Activated CD4-positive, alpha-beta T cell treated with anti-CD3 and anti-CD28 coated beads for 24 hours (primary cell): ENCODE measurements around the gene CACFD1.
"Not testable (repeated sequence)": the region's sequence is repeated elsewhere in the genome, so short reads cannot be mapped to it uniquely, and the experiment has no call there.

Experiments
- DNase-seq, 2 donors: peaks; one replicate each; pipeline ENCODE4 v3.0.0-alpha.2; 2020; ENCODE audit warnings: low read depth in 2 of 2

Gene CACFD1

DNA sequence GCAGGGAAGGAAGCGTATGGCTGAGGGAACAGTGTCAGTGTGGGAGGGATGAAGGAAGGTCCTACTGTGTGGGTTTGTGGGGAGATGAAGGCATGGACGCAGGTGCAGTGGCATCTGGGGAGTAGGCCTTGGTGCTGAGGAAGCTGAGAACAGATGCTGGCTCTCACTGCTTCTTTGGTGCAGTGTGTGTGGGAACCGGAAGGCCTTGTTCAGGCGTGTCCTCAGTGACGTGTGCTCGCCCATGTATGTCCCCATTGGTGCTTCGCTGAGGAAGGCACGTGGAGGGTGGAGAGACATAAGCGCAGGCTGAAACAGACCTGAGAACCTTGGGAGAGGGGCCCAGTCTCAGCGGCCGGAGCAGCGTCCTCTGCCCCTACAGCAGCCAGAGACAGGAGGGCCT lies 18.9 kb upstream of the CACFD1 start:
- DNase-seq: no peak

DNA sequence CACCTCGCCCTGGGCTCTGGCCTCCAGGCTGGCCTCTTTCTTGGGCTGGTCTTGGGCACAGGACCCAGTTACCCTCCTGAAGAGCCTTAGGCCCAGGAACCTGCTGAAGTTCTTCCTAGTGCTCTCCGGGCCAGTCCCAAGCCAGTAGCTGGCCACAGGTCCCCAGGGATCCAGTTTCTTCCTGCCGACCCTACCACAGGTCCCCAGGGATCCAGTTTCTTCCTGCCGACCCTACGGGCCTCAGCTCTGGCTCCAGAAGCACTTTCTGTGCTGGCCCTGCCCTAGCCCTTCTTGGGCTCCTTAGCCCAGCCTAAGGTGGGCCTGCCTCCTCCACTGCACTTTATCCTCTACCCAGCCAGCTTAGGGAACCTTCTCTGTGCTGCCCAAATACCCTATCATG lies 18.2 kb upstream of the CACFD1 start:
- no peak for DNase-seq

DNA sequence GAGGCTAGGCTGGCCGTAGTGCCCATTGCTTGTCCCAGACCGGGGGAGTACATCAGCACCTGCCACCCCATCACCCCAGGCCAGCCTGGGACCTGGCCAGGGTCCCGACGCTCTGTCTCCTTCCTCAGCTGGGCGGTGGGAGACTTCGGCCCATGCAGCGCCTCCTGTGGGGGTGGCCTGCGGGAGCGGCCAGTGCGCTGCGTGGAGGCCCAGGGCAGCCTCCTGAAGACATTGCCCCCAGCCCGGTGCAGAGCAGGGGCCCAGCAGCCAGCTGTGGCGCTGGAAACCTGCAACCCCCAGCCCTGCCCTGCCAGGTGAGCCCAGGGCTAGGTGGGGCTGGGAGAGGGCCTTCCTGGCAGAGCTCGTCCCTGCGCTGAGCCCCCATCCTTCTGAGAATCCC lies 16.5 kb upstream of the CACFD1 start:
- no peak for DNase-seq

DNA sequence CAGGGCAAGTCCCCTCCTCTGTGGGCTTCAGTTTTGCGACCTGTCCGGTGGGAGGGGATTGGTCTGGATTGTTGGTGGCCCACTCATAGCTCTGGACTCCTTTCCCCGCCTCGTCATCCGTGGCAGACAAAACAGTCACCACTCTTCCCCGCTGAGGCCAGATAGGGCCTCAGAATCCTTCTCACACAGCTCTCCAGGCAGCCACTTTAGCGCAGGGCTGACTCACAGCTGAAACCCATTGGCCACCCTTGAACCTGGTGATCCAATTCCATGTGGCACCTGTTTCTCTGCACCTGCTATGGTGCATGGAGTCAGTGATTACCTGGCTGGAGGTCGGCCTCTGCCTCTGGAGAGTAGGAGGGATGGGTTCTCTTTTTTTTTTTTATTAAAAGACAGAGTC lies 15.8 kb upstream of the CACFD1 start:
- no peak for DNase-seq

DNA sequence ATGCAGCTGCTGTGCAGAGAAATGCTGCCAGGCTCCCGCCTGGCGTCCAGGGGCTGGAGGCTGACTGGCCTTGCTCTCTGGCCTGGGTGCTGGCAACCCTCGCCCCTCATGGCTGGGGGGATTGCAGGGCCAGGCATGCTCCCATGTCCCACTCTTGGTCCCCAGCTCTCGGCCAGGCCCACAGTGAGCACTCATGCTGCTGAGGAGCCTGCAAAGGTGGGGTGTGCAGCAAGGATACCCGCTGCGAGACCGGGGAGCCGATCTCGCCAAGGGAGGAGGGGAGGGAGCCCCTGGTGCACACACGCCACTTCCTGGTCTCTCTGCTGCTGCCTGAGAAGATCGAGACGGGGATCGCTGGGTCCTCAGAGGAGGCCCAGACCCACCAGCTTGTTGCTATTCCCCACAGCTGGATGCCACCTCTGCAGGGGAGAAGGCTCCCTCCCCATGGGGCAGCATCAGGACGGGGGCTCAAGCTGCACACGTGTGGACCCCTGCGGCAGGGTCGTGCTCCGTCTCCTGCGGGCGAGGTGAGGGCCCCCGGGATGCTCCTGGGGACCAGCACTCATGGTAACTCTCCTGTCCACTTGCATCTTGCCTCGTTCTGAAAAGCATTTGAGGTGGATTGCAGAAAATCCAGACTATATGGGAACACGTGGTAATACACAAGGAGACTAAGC lies 14.3 kb upstream of the CACFD1 start:
- DNase-seq: no peak

DNA sequence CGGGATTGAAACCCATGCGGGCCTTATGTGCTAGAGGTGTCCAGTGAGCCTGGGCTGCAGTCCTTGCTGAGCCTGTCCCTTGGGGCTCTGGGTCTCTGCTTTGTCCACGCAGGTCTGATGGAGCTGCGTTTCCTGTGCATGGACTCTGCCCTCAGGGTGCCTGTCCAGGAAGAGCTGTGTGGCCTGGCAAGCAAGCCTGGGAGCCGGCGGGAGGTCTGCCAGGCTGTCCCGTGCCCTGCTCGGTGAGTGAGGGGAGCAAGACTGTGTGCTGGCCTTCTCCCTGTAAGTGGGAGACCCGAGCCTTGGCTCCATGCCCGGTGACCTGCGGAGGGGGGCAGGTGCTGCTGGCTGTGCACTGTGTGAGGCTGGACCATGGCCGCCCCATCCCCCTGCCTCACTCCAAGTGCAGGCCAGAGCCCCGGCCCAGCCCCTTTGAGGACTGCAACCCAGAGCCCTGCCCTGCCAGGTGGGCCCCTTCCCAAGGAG lies 11.2 kb upstream of the CACFD1 start:
- no peak for DNase-seq

DNA sequence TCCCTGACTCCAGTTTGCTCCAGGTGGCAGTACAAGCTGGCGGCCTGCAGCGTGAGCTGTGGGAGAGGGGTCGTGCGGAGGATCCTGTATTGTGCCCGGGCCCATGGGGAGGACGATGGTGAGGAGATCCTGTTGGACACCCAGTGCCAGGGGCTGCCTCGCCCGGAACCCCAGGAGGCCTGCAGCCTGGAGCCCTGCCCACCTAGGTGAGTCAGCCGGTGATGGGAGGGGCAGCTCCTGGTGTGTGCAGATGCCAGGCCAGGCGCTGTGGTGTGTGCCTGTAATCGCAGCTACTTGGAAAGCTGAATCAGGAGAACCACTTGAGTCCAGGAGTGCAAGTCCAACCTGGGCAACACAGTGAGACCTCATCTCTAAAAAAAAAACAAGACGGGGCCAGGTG lies 10.0 kb upstream of the CACFD1 start:
- no peak for DNase-seq

DNA sequence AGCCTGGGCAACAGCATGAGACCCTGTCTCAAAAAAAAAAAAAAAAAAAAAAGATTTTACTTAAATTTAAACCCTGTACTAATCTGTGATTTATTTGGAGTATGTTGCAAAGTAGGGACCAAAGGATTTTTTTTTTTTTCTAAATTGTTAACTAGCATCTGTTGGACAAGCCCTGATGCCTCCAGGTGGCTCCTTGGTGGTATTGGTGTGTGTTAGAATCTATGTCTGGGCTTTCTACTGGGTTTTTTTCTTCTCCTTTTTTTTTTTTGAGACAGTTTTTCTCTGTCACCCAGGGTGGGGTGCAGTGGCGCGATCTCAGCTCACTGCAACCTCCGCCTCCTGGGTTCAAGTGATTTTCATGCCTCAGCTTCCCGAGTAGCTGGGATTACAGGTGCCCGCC lies 7.9 kb upstream of the CACFD1 start:
- not testable (repeated sequence) for DNase-seq

DNA sequence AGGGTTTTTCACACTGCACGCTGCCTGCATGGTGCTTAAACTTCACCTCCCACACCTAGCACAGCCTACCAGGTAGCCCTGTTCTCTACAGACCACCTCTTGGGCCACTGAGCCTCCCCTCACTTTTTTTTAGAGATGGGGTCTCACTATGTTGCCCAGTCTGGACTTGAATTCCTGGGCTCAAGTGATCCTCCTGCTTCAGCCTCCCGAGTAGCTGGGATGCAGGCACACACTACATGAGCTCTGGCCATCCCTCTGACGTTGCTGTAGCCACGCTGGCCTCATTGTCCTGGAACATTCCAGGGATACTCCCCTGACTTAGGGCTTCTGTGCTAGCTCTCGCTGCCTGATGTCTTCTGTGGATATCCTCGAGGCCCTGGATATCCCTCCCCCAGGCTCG lies 7.2 kb upstream of the CACFD1 start:
- no peak for DNase-seq

DNA sequence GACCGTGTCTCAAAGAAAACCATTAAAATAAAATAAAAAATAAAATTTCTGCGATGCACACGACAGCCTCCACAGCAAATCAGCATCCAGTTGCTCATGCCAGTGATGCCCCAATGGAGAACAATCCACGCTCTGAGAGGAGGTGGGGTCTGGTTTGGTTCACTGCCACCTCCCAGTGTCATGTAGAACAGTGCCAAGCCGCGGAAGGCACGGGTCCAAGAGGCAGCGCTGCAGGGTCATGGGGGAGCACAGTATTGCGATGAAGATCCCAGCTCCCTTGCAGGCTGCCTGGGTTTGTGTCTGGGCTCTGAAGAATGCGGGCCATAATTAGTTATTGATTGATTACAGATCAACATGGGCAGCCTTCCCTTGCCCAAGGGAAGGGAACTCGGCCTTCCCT lies 6.1 kb upstream of the CACFD1 start:
- no peak for DNase-seq

DNA sequence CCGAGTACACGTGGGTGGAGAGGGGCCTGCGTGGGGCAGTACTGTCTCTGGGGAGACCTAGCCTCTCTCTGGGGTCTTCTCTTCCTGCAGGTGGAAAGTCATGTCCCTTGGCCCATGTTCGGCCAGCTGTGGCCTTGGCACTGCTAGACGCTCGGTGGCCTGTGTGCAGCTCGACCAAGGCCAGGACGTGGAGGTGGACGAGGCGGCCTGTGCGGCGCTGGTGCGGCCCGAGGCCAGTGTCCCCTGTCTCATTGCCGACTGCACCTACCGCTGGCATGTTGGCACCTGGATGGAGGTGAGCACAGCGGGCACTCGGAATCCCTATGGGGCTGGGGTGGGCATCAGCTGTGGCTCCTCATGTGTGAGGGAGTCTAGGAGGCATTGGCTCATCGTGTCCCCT lies 5.5 kb upstream of the CACFD1 start:
- DNase-seq: no peak

DNA sequence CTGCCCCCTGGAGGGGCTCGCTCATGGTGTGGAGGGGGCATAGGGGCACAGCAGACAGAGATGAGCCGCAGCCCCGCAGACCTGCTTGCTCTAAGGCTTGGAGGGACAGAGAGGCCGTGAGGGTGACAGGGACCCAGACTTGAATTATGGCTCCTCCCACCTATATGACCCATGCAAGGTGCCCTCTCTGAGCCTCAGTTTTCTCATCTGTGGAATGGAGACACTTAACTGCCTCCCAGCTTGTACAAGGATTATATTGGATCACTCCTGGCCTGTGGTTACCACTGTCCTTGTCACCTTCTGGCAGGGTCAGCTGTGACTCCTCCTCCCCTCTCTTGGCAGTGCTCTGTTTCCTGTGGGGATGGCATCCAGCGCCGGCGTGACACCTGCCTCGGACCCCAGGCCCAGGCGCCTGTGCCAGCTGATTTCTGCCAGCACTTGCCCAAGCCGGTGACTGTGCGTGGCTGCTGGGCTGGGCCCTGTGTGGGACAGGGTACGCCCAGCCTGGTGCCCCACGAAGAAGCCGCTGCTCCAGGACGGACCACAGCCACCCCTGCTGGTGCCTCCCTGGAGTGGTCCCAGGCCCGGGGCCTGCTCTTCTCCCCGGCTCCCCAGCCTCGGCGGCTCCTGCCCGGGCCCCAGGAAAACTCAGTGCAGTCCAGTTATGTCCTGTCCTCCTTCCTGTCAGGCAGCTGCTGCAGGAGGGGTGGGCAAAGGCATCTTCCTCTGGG lies 4.7 kb upstream of the CACFD1 start:
- no peak for DNase-seq

DNA sequence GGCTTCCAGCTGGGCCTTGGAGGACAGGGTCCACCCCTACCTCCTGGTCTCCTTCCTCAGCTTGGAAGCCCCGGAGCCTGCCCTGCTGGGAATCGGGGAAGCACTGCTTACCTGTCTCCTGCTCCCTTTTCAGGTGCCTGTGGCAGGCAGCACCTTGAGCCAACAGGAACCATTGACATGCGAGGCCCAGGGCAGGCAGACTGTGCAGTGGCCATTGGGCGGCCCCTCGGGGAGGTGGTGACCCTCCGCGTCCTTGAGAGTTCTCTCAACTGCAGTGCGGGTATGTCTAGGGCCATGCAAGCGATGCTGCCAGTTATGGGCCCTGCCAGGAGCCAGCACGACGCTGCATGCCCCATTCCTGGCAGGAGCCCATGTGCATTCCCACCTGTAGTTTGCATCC lies 3.8 kb upstream of the CACFD1 start:
- no peak for DNase-seq

DNA sequence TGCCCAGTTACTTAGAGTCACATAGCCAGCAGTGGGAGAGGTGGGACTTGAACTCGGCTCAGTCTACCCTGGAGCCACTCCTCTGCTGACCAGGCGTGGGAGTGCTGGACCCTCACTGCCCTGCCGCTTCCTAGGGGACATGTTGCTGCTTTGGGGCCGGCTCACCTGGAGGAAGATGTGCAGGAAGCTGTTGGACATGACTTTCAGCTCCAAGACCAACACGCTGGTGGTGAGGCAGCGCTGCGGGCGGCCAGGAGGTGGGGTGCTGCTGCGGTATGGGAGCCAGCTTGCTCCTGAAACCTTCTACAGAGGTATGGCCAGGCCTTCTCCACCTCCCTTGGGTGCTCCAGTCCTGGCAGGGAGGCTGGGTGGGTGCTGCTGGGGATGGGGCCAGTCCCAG lies 3.4 kb upstream of the CACFD1 start:
- DNase-seq: no peak

DNA sequence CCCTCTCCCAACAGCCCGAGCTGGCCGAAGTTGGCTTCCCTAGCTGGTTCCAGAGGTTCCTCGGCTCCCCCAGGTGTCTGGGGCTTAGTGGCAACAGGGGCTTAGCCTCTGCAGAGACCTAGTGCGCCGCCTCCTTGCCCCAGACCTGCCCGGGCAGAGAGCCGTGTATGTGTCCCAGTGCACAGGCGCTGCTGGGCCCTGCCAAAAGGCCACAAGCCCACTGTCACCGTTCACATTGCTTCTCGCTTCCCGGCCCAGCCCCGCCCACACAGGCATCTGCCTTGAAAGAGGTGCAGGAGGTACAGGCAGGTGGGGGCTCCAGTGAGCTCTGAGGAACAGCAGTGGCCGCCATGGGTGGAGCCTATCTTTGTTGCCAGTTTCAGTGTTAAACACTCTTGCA lies 2.5 kb upstream of the CACFD1 start:
- no peak for DNase-seq

DNA sequence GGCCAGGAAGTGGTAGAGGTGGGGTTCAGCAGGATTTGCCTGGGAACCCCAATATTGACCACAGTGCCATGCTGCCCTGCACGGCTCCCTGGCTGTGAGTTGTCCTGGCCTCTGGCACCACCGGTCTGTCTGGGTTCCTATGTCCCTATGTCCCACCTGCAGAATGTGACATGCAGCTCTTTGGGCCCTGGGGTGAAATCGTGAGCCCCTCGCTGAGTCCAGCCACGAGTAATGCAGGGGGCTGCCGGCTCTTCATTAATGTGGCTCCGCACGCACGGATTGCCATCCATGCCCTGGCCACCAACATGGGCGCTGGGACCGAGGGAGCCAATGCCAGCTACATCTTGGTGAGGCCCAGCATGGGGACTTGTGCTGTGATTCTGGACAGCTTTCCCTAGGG lies 2.0 kb upstream of the CACFD1 start:
- DNase-seq: no peak

DNA sequence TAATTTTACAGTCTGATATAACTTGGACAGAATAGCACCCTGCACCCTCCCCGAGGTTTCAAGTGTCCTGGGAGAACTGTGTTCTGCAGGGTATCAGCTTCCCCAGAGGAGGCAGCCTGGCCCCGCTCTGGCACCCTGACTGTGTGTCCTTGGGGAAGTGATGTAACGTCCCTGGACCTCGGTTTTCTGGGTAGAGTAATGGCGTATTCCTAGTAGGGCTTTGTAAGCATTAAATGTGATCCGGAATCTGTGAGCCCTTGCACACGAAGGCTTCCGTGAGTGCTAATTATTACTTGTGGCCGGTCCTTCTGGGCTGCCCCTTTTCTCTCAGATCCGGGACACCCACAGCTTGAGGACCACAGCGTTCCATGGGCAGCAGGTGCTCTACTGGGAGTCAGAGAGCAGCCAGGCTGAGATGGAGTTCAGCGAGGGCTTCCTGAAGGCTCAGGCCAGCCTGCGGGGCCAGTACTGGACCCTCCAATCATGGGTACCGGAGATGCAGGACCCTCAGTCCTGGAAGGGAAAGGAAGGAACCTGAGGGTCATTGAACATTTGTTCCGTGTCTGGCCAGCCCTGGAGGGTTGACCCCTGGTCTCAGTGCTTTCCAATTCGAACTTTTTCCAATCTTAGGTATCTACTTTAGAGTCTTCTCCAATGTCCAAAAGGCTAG lies 1.0 kb upstream of the CACFD1 start:
- DNase-seq: no peak

DNA sequence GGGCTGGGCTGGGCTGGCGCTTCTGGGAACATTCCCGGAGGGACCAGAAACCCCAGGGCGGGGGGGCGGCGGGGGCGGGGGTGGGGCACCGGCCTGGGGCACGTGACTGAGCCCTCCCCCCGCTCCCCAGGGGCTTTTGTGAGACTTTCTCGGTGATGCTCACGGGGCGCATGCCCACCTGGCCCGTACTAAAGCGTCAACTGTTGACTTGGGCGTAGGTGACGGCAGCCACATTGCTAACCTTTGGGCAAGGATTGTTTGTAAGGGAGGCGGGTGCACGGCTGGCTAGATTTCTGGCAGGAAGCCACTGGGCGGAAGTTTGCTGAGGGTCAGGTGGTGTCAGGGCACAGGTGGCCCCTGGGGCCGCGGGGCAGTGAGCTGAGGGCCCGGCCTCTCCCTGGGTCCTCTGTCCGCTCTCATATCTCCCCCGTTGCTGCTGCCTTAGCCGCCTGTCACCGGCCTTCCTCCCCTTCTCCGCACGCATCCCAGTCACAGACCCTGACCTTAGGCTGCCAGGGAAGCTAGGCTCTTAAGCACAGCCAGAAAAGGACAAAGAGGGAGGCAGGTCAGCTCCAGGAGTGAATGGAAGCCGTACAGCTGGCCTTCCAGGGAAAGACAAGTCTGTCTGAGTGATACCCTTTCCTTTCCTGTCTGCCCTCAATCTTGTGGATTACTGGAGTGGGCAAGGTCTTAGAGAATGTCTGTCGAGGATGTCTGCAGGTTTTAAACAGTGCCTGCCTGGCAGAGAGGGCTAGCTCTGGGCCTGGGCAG lies 812 bp downstream of the CACFD1 start:
- no peak for DNase-seq

DNA sequence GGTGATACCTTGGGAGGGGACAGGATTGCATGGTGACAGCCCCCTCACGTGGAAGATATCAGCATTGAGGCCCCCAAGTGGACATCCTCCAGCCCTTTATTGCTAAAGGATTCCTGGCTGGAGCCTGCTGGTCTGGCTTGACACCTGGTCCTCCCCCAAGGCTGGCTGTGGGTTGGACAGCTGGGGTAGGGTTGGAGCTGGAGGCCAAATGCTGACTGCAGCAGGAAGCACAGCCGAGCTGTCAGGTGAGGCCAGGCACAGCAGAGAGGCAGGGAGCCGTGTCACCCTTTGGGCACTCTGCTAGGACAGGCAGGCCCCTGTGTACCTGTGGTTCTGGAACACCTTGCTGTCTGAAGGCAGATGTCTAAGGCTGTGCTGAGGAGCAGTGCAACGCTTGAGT lies 2.2 kb downstream of the CACFD1 start:
- no peak for DNase-seq

DNA sequence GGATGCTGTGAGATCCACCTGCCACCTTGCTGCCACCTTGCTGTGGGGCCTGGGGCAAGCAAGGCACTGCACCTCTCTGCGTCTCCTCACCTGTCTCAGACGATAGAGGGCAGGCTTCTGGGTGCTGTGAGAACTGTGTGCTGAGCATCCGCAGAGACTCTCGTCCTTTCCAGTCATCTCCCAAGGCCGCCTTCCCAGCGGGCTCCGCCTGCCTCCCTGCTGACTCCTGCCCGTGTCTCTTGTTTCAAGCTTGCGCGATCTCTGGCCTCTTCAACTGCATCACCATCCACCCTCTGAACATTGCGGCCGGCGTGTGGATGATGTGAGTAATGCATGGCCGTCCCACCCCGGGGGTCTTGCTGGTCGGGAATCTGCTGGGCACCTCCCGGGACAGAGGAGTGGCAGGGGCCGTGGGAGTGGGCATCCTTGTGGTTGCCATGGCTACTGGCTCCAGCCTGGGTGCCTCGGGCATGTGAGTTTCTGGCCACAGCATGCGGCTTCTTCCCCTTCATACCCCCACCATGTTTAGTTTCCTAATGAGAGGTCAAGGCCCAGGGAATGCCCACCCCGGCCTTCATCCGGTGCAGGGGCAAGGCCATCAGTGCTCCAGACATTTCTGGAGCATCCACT lies 3.6 kb downstream of the CACFD1 start:
- no peak for DNase-seq

DNA sequence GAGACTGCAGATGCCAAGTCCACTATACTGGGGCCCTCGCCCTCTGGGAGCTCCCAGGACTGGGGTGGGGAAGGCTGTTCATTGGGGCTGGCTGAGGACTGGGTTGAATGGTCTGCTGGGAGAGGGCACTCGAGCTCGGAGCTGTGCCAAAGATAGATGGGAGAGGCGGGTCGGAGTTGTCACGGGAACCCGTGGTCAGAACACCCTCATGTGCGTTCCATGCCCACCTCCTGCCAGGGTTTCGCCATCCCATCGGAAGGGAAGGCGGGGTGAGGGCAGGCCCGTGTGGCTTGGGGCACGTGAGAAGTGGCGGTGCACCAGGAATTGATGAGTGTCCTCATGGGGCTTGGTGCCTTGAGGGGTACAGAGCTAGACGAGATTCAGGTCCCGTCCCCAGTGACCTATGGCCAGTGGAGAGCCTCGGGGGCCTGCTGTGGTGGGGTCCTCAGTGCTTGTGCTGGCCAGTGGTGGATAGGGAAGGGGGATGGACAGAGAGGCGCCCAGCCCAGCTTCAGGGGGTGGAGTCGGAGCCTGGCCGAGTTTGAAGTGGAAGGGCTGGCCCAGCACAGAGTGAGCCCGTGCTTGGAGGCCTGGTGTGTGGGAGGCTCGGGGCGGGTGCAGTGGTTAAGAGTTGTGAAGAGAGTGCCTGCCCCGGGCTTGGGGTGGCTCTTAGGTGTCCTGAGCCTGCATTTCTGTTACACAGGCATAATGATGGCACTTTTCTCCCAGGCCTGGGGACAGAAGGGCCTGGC lies 4.3 kb downstream of the CACFD1 start:
- DNase-seq: no peak
